Right ventricle myocardium inferior (tissue), 1 donor: ENCODE results near the gene SEC14L2. TPM values are rescaled to one million over a fixed set of nuclear protein-coding genes. Genes with fewer than 3 reads are reported as not detected.

Experiments
- ATAC-seq: fragments of 200-7000 bp; cut with Tn5 transposase; one replicate; pipeline ENCODE4 v1.9.1; 2020; ENCODE audit warnings: mild to moderate bottlenecking, moderate library complexity
- DNase-seq: peaks from one replicate; pipeline ENCODE4 v3.0.0; 2021; ENCODE audit errors: missing footprints
- intact Hi-C: fragments of 100-400 bp; cut with DNase I; formaldehyde crosslinking; loops from one replicate; pipeline ENCODE4 v1.11.0; 2022
- total RNA-seq: library from RNA; stranded (reverse); fragmentation: NEBNext Ultra II Directional; extraction: Animal tissue kit (Norgen Biotek cat#: 25700); gene quantifications from one replicate; pipeline ENCODE4 v1.2.1, GENCODE V29; 2021
- donor health status: DM: no; HTN: yes; CAD: no; lungs with severe emphysema.

Gene SEC14L2
- total RNA-seq, 1 donor from 2014 or later: 0.65 TPM

DNA sequence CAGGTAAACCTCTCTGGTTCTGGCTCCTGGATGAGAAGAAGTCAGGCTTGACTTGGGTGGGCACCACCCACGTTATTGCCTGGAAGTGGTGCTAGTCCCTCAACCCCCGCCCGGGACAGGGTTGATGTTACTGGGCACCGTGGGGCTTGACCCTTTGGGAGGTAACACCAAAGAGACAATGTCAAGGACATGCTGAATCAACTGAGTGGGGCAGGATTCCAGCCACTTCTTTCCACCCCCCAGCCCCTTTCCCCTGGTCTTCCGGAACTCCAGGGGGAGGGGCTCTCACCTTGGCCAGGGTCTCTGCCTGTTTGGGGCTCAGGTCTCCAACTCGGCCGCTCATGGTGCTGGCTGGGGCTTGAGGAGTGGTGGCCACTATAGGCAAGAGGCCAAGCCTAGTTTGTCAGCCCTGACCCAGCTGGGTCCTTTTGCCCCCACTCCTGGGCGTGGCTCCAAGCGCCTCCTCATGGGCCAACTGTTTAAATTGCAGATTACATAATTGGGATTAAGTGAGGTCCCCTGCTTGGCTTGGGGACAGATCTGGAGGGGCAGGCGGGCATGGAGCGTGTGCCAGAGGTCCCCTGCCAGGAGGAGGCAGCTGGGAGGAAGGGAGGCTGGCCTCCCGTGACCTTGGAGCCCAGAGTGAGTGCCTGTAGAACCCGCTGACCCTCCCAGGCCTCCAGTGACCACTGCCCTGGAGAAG, 74.9 kb downstream of the SEC14L2 start, which contains the start of gene SEC14L3:
Gene SEC14L3 (minus strand): TSS at position 402 of the 703 bp plus-strand sequence. CDS start 59 bp downstream, at position 343.
- intact Hi-C loops: no loop called here
- DNase-seq: no peak
- no peak for ATAC-seq

DNA sequence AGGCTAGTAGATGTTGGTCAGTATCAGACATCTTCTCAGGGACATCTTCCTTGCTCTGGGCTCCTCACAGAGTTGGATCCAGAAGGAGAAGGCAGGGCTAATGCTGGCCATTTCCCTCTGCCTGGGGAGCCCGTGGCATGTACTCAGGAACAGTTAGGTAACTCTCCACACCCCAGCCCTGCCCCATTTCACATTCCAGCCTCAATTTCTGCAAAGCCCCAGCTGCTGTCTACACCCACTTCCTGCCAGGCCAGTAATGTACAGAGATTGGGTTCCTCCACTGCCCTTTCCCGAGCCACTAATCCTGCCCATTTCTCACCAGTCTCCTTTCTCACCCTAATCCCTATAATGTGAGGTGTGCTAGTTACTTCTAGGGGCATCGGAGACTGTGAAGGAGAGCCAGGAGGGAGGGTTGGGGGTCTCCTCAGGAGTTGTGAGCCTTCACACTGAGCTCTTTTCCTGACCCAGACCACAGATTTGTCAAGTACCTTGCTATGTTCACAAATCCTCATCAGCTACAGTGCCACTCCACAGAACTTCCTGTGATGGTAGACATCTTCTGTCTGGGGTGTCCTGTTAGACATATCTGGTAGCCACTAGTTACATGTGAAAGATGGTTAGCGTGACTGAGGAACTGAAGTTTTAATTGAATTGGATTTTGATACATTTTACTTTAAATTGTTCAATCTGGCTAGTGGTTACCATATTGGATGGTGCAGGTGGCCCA, 76.3 kb downstream of the SEC14L2 start:
- intact Hi-C loops: no loop called here
- DNase-seq (no peak), ATAC-seq (no peak)

DNA sequence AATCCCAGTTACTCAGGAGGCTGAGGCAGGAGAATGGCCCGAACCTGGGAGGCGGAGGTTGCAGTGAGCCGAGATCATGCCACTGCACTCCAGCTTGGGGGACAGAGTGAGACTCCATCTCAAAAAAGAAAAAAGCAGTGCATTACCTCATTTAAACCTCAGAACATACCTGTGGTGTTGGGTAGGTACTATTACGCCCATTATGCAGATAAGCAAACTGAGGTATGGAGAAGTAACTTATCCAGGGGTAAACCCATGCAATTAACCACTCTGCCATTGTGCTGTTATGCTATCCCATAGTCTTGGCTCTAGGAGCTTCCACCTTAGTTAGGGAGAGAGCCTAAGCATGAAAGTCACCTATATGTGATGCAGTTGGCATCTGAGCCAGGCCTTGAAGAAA, 77.3 kb downstream of the SEC14L2 start:
- intact Hi-C loops: no loop called here
- DNase-seq (no peak), ATAC-seq (no peak)

Other genes with a start within 250 kb of the SEC14L2 start
- gene LIF, start 150.3 kb upstream of the SEC14L2 start, total RNA-seq: 0.27 TPM
- 0.19 TPM for gene OSM, start 130.2 kb upstream of the SEC14L2 start, total RNA-seq
- gene CASTOR1, start 107.5 kb upstream of the SEC14L2 start, total RNA-seq: 8.2 TPM
- gene TBC1D10A, start 70.1 kb upstream of the SEC14L2 start, total RNA-seq: 7.1 TPM
- gene SF3A1, start 40.1 kb upstream of the SEC14L2 start, total RNA-seq: 95.4 TPM
- 0.46 TPM for gene CCDC157, start 40.0 kb upstream of the SEC14L2 start, total RNA-seq
- gene RNF215, start 9.6 kb upstream of the SEC14L2 start, total RNA-seq: 3.7 TPM
- gene MTFP1, start 28.8 kb downstream of the SEC14L2 start, total RNA-seq: 18.2 TPM
- gene SEC14L3, start 75.0 kb downstream of the SEC14L2 start, total RNA-seq: not detected
- gene SEC14L4, start 108.7 kb downstream of the SEC14L2 start, total RNA-seq: not detected
- 0.05 TPM for gene SEC14L6, start 149.7 kb downstream of the SEC14L2 start, total RNA-seq
- gene GAL3ST1, start 177.6 kb downstream of the SEC14L2 start, total RNA-seq: 0.19 TPM
- gene PES1, start 194.9 kb downstream of the SEC14L2 start, total RNA-seq: 22.4 TPM
- gene TCN2, start 210.2 kb downstream of the SEC14L2 start, total RNA-seq: 16.7 TPM
- gene SLC35E4, start 238.8 kb downstream of the SEC14L2 start, total RNA-seq: 5.0 TPM